RKO (cell line): ENCODE data around the gene TBX1.

ENCODE experiments used
- DNase-seq: peaks from one replicate; pipeline ENCODE4 v3.0.0-alpha.2; 2016; ENCODE audit warnings: low spot score

Gene TBX1

DNA sequence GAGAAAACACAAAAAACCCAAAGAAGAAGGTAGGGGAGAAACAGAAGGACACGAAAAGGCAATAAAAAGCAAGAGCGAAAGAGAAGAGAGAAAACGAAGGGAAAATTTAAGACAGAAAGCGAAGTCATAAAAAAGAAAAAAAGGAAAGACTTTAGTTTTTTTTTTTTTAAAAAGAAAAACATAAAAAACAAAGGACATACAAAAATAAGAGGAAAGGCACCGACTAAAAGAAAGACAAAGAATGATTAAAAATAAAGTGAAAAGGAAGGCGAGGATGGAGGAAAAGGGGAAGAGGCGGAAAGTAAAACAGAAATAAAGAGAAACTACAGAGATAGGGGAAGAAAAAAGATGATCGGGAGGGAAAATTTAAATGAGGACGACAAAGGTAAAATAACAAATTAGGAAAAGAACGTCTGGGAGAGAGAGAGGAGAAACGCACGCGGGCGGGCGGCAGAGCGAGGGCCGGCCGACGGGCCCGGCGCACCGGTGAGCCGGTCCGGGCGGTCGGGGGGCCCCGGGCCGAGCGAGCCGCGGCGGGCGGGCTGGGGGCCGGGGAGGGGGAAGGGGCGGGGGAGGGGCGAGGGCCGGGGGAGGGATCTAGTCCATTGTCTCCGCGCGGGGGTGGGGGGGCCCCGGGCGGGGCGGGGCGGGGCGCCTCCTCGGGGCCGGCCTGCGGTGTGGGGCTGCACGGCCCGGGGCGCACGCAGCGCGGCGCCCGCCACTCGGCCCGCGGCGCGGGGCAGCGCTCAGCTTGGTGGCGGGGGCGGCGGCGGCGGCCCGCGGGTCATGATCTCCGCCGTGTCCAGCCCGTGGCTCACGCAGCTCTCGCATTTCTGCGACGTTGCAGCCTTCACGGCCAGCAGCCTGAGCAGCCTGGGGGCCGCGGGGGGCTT lies at the start of gene TBX1:
TBX1 (plus strand) TSS at position 721 of the 893 bp plus-strand sequence; CDS start at position 787, 66 bp downstream.
- no peak for DNase-seq

DNA sequence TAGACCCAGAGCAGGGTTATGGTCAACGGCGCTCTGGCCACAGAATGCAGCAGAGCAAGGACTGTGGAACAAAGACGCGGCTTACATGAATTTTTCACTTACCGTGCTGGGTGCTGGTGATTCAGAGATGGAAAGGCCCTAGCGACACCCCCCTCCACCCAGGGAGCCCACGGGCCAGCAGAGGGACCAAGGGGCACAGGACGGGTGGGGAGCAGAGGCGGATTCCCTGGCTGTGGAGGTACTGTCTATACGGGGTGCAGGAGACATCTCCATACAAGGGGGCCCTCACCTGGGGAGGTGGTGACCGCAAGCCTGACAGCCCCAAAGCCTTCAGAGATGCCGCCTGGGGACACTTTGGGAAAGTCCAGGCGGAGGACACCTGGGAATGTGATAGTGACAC lies 47.3 kb upstream of the TBX1 start:
- no peak for DNase-seq

DNA sequence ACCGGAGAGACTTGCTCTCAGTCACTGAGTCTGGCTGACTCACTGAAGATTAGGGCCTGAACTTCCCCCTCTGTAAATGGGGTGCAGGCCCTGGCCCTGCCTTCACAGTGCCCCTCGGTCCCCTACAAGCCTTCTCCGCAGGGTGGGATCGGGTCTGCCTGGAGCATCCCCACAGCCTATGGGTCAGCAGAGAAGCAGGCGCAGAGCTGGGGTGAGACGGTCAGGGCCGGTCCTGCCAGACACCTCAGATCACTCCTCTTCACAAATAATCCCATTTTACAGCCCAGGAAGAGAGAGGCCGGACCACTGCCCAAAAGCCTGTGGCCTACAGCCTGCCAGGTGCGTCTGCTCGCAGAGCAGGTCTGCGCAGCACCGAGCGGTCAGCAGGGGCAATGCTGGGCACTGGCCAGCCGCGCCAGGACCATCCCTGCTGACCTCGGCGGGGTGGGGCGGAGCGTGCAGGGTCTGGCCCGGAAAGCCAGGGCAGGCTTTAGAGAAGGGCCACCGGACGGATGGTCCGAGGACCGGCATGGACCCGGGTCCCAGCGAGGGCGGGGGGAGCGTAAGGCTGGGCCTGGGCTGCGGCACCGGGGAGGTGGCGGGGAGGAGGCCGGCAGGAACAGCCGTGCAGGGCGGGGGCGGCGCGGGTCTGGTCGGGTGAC lies 46.8 kb upstream of the TBX1 start:
- DNase-seq: no peak

DNA sequence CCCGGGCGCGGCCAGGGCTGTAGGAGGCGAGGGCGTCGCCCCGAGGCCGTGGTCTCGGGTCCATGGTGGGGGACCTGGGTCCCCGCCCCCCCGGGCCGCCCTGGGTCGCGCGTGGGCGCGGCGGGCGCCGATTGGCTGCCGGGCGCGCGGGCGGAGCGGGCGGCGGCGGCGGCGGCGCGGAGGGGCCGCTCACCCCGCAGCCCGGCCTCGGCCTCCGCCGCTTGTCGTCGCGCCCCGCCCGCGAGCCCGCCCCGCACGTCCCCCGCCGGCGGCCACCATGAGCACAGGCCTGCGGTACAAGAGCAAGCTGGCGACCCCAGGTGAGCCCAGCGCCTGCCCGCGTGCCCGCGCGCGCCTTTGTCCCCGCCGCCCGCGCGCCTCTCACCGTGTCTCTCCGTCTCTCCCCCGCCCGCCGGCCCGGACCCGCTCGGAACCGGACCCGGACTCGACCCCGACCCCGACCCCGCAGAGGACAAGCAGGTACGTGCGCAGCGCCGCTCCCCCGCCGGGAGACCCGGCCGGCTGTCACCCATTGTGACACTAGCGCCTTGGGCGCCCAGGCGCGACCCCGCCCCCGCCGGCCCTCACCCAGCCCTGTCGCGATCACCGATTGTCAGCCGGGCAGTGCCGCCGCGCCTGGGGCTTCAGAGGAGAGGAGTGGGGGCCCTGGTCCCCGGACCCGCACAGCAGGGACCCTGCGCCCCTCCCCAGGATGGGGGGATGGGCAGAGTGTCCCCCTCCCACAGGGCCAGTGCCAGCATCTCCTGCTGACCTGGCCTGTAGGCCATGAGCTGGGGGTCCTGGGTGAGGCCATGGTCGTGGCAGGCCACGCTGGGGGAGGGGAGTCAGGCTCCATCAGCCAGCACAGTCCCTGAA lies 46.0 kb upstream of the TBX1 start, which contains the start of gene SEPTIN5:
SEPTIN5 (plus strand) TSS at position 192 of the 876 bp plus-strand sequence; CDS start at position 278, 86 bp downstream.
- no peak for DNase-seq

DNA sequence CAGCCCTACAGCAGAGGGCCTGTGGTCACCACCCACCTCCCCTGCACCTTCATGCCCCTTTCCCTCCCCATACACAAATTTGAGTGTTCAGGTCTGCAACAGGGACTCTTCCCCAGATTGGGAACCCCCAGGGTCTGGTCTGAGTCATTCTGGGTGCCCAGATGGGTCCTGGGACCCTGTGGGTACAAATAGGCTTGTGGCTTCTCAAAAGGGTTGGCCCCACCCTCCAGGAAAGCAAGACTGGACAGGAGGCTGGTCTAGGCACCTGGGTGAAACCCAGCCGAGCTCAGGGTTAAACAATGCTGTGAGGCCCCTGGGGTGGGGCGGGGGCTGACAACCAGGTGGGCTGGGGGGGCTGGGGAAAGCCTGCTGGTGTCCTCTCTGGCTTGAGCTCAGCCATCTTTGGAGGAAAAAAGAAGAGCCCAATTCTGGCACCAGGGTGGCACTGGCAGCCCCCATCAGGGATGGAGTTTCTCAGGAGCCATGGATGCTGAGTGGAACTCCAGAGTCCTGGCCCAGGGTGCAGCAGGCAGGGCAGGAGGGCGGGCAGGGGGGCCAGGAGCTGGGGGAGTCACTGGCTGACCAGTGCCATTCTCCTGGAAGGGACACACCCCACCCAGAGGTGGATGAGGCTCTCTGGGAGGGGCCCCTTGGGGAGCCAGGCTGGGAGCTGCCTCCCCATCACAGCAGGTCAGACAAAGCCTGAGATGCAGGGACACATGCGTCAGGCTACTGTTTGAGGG lies 45.2 kb upstream of the TBX1 start:
- DNase-seq: no peak

DNA sequence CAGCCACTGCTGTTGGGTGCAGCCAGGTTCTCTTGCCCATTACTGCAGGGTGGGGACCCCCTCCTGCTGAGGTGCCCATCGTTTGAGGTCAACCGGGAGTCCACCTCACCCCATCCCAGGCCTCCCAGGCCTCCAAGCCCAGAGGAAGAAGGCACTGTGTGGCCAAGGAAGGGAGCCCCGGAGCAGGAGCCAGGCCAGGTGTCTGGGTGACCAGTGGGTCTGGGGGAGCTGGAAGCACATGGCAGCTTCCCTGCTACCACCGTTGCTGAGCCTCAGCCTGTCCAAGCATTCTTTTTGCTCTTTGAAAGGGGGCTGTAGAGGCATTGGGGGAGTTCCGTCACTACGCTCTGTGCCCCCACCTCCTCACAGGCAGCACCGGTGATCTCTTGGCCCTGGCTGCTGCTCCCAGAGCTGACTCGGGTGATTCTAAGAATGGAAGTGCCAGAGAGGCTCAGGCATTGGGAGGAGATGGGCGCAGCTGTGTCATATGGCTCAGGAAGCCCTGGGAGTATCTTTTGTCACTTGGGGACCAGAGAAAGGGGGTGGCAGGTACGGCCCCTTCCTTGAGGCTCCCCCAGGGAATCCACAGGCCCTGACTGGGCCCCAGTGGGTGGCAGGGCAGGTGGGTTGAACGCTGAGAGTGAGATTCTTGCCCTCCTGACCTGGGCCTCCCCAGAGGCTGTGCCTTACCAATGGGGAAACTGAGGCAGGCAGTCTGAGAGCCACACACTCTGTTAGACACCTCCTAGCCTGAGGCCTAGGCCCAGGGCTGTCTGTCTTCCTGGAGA lies 44.3 kb upstream of the TBX1 start:
- DNase-seq: no peak

DNA sequence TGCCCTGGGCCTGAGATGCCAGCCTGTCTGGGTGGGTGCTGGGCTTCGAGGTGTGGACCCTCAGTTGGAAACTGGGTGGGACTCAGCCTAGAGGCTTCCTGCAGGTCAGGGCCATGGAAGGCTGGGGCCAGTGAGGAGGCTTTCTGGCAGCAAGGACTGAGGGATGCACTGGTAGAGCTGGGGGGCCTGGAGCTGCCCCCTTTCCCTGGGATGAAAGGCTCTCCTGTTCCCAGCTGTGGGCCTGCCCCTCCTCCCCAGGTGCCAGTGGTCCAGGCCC lies 43.8 kb upstream of the TBX1 start:
- no peak for DNase-seq

DNA sequence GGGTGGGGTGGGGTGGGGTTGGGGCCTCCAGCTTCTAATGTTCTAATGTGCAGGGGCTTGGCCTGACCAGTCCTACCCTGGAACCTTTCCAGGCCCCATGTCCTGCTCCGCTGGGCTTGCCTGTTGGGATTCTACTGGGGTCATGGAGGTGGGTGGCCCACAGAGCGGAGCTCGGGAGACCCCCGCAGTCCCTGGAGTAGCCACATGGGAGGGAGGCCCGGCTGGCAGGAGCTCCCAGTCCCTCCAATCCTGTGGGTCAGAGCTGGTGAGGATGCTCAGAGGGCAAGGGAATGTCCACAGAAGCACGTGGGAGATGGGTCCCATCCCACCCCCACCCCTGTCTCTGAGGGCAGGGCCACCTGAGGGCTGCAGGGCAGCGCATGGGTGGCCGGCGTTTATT lies 43.4 kb upstream of the TBX1 start:
- no peak for DNase-seq

DNA sequence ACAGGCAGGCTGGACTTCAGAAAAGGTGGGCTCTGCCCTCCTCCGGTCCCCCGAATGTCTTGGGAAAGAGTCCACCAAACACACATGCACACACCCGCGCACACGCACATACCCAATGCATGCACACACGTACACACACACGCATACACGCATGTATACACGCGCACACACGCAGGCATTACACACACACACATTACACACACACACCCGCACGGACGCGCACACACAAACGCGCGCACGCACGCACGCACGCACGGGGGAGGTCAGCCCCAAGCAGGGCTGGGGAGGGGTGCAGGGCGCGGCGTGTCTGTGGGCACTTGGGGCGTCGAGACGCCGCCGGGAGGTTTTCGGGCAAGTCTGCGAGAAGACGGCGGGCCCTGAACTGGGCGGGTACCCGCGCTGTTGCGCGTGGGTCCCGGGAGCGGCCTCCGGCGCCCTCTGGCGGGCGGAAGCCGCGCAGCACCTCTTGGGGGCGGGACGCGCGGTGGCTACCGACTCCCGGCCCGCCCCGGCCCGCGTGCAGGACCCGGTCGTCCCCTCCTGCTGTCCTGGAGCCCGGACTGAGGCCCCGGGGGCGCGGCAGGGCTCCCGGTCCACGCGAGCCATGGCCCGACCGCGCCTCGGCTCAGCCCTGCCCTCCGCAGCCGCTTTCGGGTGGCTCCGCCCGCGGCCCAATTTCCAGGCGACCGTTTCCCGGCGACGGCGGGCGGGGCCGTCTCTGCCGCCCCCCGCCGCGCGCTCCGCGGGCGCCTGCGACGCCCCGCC lies 42.7 kb upstream of the TBX1 start:
- peak; percentile 57 for DNase-seq

DNA sequence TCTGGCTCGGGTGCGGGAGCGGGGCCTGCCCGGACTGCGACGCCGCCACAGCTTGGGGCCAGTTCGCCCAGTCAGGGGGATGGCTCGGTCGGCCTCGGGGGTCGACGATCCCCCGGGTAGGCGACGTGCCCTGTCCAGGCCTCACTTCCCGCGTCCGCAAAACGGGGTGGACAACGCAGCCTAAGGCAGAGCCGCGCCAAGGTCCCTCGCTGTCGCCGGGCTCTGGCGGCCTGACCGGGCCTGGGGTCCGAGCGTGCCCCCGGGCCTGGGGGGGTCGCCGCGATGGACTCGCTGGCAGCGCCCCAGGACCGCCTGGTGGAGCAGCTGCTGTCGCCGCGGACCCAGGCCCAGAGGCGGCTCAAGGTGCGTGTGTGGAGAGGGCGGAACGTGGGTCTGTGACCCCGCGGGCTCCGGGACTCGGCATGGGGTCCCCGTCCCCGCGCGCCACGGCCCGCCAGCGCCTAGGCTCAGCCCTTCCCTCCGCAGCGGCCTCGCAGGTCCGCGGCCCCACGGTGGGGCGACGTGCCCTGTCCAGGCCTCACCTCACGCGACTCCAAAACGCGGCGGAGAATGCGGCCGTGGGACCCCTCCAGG lies 42.0 kb upstream of the TBX1 start:
- no peak for DNase-seq

DNA sequence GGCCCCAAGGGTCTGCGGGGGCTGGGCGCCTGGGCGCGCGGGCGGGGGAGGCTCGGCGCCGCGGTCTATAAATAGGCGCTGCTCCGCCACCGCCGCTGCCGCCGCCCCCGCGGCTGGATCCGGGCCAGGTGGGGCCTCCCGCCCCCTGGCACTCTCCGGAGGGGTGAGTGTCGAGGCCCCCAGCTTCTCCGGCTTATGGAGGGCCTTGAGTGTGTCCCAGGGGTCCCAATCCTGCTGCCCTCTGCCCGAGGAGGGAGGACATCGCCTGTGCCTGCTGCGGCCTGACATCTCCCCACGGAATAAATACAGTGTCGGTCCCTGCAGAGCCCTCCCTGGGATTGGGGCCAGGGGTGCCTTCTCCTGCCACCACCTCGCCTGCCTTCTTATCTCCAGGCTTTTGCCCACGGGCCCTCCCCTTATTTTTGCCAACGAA lies 41.5 kb upstream of the TBX1 start:
- no peak for DNase-seq

DNA sequence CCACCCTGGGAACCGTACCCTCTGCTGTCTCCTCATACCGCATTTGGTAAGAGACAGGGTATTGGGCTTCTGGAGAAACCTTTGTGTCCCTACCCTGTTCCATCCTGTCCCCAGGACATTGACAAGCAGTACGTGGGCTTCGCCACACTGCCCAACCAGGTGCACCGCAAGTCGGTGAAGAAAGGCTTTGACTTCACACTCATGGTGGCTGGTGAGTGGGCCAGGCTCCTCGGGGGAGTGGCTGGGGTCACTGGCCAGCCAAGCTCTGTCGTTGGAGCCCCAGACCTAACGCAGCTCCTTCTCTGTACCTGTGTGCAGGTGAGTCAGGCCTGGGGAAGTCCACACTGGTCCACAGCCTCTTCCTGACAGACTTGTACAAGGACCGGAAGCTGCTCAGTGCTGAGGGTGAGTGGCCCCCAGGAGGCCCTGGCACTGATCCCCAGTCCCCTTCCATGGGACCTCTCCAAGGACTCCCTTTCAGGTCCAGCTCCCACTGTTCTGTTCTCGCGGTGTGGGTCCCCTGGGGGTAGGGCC lies 41.0 kb upstream of the TBX1 start:
- no peak for DNase-seq

DNA sequence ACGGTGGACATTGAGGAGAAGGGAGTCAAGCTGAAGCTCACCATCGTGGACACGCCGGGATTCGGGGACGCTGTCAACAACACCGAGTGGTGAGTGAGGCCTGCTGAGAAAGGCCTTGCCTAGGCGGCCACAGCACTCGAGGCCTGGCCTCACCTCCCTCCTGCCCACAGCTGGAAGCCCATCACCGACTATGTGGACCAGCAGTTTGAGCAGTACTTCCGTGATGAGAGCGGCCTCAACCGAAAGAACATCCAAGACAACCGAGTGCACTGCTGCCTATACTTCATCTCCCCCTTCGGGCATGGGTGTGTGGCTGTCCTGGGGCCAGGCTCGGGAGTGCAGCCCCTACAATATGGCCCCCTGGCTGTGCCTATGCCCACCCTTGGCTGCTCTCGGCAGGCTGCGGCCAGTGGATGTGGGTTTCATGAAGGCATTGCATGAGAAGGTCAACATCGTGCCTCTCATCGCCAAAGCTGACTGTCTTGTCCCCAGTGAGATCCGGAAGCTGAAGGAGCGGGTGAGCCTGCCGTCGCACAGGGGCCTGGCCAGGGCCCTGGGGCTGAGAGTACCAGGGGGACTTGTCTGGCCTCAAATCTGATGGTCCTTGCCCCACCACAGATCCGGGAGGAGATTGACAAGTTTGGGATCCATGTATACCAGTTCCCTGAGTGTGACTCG lies 40.3 kb upstream of the TBX1 start:
- no peak for DNase-seq

DNA sequence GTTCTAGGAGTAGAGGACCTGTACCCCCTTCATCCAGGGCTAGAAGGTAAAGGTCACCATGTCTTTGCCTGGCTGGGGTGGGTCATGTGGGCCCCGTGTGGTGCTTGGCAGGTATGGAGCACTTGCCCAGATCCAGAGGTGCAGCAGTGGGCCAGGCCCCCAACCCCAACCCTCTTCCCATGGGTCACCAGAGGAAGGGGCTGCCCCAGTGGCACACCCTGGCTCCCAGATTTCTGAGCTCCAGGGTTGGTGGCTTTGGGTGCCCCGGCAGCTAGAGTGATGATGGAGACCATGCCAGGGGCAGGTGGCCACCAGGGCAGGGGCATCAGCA lies 39.6 kb upstream of the TBX1 start:
- DNase-seq: no peak

DNA sequence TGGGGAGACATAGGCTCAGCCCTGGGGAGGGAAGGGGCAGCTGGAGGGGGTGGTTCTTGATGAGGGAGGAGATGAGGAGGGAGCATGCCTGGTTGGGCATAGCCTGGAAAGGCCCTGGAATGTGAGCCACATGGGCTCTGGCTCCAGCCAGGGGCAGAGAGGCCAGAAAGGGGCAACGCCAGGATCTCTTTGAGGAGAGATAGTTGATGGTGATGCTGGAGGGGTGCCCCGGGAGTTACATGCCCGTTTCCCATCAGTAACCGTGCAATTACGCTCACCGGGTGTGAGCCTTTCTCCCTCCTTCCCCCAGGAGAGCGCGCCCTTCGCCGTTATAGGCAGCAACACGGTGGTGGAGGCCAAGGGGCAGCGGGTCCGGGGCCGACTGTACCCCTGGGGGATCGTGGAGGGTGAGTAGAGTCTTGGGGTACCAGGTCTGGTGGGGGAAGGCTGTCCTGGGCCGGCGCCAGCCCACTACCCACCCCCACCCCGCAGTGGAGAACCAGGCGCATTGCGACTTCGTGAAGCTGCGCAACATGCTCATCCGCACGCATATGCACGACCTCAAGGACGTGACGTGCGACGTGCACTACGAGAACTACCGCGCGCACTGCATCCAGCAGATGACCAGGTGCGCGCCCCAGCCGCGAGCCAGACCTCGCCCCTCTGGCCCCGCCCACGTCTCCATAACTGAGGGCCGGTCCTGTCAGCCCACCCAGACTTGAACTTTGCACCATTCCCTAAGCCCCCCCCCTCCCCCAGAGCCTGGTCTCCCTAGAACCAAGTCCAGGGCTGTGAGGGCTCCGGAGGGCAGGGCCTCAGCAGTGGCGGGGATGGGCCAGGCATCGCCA lies 39.0 kb upstream of the TBX1 start:
- no peak for DNase-seq

DNA sequence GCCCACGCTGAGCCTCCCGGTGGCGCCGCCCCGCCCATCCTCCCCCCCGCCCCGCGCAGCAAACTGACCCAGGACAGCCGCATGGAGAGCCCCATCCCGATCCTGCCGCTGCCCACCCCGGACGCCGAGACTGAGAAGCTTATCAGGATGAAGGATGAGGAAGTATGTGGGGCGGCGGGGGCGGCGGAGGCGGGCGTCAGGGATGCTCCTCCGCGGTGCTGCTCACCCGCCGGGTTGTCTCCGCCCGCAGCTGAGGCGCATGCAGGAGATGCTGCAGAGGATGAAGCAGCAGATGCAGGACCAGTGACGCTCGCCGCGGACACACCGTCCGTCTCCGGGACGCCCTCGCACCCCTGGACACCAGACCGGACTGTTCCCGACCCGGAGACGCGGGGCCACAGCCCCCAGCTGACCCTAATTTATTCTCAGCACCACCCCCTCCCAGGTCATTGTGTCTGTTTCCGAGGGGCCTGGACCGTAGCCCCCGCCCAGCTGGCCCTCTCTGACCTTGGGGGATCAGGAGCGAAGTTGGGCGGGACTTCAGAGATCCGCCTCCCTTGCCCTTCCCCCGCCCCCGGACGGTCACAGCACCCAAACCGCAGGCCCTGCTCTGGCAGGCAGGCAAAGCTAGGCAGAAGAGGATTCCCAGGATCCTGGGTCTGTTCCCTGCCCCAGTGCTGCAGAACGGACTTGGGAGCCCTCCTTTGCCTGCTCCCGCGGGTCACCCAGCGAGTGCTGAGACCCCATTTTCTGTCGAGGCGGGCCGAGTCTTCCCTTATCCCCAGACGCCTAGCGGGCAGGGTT lies 38.2 kb upstream of the TBX1 start:
- no peak for DNase-seq

DNA sequence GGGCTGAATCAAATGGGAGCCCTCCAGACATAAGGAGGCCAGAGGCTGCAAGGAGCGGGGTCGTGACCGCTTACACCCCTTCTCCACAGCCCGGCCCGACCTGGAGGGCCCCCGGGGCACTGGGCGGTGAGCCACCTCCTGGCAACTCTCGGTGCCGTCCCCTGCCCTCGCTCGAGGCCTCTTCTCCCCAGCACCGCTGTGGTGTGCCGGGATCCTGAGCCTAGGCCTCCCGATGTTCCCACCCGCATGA lies 37.7 kb upstream of the TBX1 start:
- DNase-seq: no peak
